HFF-Myc (cell line): ENCODE measurements around the gene SPATA2.

Source experiments
- DNase-seq: peaks from one replicate; pipeline ENCODE4 v3.0.0-alpha.2; 2011; ENCODE audit warnings: low read depth; ENCODE audit errors: extremely low read depth
- H3K4me3 ChIP-seq: replicated peaks from 2 replicates; pipeline ENCODE4 v1.5.1; 2011; ENCODE audit warnings: low read depth, mild to moderate bottlenecking, control low read depth, low read length
- TF ChIP-seq, protein P1 (sequence below): IDR thresholded peaks from 2 replicates; pipeline ENCODE4 v1.5.1; 2012; ENCODE audit warnings: mild to moderate bottlenecking, low read depth, low read length, control low read depth; ENCODE audit errors: missing control alignments

Gene SPATA2

GRCh38 chr20:49948809-49949507 lies 33.6 kb upstream of the SPATA2 start:
- DNase-seq, result peak; percentile 45
- TF ChIP-seq, protein P1, sequence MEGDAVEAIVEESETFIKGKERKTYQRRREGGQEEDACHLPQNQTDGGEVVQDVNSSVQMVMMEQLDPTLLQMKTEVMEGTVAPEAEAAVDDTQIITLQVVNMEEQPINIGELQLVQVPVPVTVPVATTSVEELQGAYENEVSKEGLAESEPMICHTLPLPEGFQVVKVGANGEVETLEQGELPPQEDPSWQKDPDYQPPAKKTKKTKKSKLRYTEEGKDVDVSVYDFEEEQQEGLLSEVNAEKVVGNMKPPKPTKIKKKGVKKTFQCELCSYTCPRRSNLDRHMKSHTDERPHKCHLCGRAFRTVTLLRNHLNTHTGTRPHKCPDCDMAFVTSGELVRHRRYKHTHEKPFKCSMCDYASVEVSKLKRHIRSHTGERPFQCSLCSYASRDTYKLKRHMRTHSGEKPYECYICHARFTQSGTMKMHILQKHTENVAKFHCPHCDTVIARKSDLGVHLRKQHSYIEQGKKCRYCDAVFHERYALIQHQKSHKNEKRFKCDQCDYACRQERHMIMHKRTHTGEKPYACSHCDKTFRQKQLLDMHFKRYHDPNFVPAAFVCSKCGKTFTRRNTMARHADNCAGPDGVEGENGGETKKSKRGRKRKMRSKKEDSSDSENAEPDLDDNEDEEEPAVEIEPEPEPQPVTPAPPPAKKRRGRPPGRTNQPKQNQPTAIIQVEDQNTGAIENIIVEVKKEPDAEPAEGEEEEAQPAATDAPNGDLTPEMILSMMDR, result no peak
- no peak overlapping the region for H3K4me3 ChIP-seq

GRCh38 chr20:49948178-49948577 lies 32.8 kb upstream of the SPATA2 start:
- H3K4me3 ChIP-seq, result no peak overlapping the region
- no peak for DNase-seq
- TF ChIP-seq, protein P1, result no peak

DNA sequence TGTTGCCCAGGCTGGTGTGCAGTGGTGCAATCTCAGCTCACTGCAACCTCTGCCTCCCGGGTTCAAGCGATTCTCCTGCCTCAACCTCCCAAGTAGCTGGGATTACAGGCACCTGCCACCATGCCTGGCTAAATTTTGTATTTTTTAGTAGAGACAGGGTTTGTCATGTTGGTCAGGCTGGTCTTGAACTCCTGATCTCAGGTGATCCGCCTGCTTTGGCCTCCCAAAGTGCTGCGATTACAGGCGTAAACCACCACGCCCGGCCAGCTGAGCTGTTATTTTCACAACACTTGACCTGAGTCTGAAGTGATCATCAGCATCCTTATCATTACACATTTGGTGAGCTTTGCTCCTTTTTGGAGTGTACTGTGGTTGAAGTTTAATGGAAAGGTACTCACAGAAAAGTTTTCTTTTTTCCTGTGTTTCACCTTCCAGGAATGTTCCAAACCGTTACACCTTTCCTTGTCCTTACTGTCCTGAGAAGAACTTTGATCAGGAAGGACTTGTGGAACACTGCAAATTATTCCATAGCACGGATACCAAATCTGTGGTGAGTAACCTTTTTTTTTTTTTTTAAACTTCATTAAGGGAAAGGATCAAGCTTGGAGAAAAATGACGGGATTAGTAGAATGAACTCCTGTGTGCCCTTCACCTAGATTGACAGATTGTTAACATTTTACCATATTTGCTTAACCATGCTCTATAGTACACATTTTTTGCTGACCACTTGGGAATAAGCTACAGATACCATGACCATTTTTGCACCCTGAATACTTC lies 30.6 kb upstream of the SPATA2 start:
- TF ChIP-seq, protein P1, result no peak
- DNase-seq, result no peak
- no peak overlapping the region for H3K4me3 ChIP-seq

- no peak overlapping the region for H3K4me3 ChIP-seq
- DNase-seq, result no peak
- TF ChIP-seq, protein P1, result no peak
These were observed 30.0 kb upstream of the SPATA2 start for GRCh38 chr20:49945306-49945700.

- H3K4me3 ChIP-seq, result no peak overlapping the region
- TF ChIP-seq, protein P1, result no peak
- DNase-seq, result no peak
These were observed 27.6 kb upstream of the SPATA2 start for GRCh38 chr20:49942942-49943341.

- no peak for DNase-seq
- H3K4me3 ChIP-seq, result no peak overlapping the region
- TF ChIP-seq, protein P1, result no peak
These were observed 27.0 kb upstream of the SPATA2 start for GRCh38 chr20:49942303-49942702.

DNA sequence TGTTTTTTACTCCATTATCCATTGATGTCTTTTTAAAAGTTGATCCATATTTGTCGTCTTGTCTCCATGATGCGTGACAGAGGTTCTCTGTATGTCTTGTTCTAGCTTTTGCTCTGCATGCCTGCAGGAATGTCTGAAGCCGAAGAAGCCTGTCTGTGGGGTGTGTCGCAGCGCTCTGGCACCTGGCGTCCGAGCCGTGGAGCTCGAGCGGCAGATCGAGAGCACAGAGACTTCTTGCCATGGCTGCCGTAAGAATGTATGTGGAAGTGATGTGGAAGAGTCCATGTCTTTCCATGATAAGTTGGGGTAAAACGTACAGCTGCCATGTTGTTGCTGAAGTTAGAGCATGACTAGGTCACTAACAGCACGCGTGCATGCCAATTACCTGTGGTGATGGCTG lies 26.1 kb upstream of the SPATA2 start:
- DNase-seq, result no peak
- H3K4me3 ChIP-seq, result no peak overlapping the region
- TF ChIP-seq, protein P1, result no peak
